ENCODE measurements around the gene DLGAP4. TPM values are rescaled to one million over a fixed set of nuclear protein-coding genes. Genes with fewer than 3 reads are reported as not detected.

The DLGAP4 gene
- total and polyA plus RNA-seq, 8 donors: 15.1 to 92.2 (median 33.5) TPM

DNA sequence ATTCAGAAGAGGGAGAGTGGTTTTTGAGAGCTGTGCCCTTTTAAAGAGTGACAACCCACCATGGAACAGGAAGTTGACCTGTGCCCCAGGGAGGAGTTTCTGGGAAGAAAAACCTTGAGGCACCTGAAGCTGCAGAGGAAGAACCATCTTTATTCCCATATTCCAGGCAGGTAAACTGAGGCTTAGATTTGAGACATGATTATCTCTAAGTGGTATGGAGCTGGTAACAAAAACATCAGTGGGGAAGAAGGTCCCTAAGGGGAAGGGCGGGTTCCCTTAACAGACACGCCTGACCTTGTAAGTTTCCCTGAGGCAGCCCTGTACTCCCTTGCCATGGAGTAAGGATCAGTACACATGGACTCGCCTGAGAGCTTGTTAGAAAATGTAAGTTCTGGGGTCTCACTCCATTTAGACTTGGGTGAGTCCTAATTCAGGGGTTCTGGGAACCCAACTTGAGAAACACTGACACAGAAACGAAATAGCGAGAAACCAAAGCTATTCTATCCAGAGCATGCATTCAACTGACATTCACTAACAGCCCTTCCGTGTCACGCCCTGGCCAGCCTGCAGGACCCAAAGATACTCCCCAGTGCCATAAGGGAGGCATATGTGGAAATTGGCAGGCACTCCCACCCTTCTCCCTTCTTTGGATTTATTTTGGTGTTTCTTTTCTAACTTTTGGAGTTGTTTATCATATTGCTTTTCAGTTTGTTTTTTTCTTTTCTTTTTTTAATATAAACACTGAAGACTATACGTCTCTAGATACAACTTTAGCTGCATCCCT, 90.9 kb downstream of the DLGAP4 start:
- WGBS, 5 donors: 65 to 69% (median 67%) methylated on average over 8 of the region's 8 CpGs
- Histone ChIP-seq H3K27ac (no peak overlapping the region), H3K9me3 (no peaks in the 10 kb centered on the region), H3K36me3 (no peaks in the 10 kb centered on the region), H3K4me3 (no peak overlapping the region), H3K4me1 (no peaks in the 10 kb centered on the region), H3K27me3 (peaks cover 0 to 55% (median 21%) of the 10 kb centered on the region in 3 donors)
- intact Hi-C loops (cut with DNase I; ENCODE audit: low total_unique reads): no loop called here
- TF ChIP-seq, protein P1, sequence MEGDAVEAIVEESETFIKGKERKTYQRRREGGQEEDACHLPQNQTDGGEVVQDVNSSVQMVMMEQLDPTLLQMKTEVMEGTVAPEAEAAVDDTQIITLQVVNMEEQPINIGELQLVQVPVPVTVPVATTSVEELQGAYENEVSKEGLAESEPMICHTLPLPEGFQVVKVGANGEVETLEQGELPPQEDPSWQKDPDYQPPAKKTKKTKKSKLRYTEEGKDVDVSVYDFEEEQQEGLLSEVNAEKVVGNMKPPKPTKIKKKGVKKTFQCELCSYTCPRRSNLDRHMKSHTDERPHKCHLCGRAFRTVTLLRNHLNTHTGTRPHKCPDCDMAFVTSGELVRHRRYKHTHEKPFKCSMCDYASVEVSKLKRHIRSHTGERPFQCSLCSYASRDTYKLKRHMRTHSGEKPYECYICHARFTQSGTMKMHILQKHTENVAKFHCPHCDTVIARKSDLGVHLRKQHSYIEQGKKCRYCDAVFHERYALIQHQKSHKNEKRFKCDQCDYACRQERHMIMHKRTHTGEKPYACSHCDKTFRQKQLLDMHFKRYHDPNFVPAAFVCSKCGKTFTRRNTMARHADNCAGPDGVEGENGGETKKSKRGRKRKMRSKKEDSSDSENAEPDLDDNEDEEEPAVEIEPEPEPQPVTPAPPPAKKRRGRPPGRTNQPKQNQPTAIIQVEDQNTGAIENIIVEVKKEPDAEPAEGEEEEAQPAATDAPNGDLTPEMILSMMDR (IDR thresholded peaks at IDR 0.05): no peak
- no peak for TF ChIP-seq POLR2AphosphoS5 (IDR thresholded peaks at IDR 0.05)
- no peak for TF ChIP-seq POLR2A (IDR thresholded peaks at IDR 0.05)
- no peak for TF ChIP-seq EP300 (IDR thresholded peaks at IDR 0.05)
- DNase-seq: no peak

DNA sequence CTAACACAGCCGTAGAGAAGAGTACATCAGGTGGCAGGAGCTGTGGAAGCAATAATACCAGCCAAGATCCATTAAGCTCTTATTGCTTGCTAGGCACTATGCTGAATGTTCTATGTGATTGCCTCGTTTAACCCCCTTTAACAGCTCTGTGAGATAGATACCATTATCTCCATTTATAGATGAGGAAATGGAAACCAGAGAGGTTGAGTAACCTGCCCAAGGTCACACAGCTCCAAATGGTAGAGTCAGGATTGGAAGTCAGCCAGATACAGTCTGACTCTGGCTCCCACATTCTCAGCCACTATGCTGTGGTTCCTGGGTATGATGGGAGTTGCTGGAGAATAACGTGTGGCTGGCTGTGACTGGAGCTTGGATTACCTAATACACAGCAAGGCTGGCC, 92.4 kb downstream of the DLGAP4 start:
- WGBS, 5 donors: 56 to 80% (median 66%) methylated on average over 2 to 3 of the region's 3 CpGs
- DNase-seq: no peak
- no peaks in the 10 kb centered on the region for H3K4me1 ChIP-seq
- H3K27me3 ChIP-seq: peaks cover 0 to 58% (median 25%) of the 10 kb centered on the region in 3 donors
- intact Hi-C loops (cut with DNase I; ENCODE audit: low total_unique reads): no loop called here
- H3K4me3 ChIP-seq: no peak overlapping the region
- H3K9me3 ChIP-seq: peaks cover 0 to 7% (median 0%) of the 10 kb centered on the region in 4 donors
- no peak overlapping the region for H3K27ac ChIP-seq
- TF ChIP-seq, protein P1 (IDR thresholded peaks at IDR 0.05): no peak
- TF ChIP-seq EP300 (IDR thresholded peaks at IDR 0.05) (no peak), POLR2AphosphoS5 (IDR thresholded peaks at IDR 0.05) (no peak), POLR2A (IDR thresholded peaks at IDR 0.05) (no peak)
- no peaks in the 10 kb centered on the region for H3K36me3 ChIP-seq

DNA sequence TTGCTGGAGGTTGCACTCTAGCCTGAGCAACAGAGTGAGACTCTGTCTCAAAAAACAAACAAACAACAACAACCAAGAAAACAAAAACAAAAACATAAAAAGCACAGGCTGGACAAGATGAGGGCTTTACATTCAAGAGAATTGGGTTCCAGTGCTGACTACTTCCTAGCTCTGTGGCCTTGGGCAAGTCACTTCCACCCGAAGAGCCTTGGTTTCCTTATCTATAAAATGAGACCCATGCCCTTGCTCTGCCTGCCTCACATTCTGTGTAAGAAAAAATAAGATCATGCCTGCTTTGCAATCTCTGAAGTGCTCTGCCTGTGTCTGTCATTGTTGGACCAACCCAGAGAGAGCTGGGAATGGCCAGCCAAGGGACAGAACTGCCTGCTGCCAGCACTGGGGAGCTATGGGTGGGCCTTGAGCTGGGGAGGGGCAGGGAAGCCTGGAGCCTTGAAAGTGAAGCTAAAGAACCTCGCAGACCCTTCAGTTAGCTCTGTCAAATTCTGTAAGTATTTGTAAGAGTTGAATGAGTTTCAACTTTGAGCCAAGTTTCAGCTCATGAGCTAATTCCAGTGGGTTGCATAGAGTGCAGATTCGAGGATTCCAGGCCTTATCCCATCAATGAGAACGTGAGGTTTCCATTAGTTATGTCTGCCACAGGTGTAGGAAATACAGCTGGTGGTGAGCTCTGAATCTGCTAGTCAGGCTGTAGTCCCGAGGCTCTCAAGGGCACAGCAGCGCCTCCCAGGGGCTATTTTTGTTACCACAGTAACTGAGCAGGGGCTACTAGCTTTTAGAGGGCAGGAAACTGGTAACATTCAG, 93.2 kb downstream of the DLGAP4 start:
- DNase-seq: peak; percentile 33 to 53
- H3K27ac ChIP-seq: no peak overlapping the region
- H3K36me3 ChIP-seq: no peaks in the 10 kb centered on the region
- peaks cover 0 to 7% (median 0%) of the 10 kb centered on the region in 4 donors for H3K9me3 ChIP-seq
- WGBS, 5 donors: 27 to 34% (median 31%) methylated on average over 6 of the region's 6 CpGs
- H3K4me3 ChIP-seq: no peak overlapping the region
- no peaks in the 10 kb centered on the region for H3K4me1 ChIP-seq
- H3K27me3 ChIP-seq: peaks cover 0 to 59% (median 25%) of the 10 kb centered on the region in 3 donors
- intact Hi-C loops (cut with DNase I; ENCODE audit: low total_unique reads): no loop called here
- no peak for TF ChIP-seq POLR2A (IDR thresholded peaks at IDR 0.05)

DNA sequence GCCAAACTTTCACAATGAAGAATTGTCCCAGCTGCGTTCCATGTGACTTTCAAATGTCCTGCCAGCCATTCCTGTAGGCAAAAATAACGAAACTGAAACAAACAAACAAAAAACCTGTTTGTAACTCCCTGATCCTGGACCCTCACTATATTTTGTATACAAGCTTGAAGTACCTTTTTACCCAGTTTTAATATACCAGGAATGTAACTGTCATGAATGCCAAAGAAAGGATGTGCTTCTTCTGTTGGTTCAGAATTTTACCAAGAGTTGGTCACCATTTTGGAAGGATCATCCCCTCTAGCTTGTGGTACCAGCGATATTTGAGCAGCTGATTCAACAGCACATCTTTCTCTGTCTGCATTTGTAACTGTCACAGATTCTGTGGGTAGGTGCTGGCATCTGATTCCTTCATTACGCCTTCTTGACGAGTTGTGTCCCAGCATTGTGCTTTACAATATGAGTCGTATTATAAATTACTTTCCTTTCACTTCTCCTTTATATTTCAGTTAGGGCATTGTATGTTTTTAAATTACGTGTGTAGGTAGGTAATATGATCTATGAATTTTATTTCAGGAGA, 93.9 kb downstream of the DLGAP4 start:
- Histone ChIP-seq H3K4me3 (no peak overlapping the region), H3K4me1 (no peaks in the 10 kb centered on the region), H3K27me3 (peaks cover 0 to 54% (median 25%) of the 10 kb centered on the region in 3 donors), H3K27ac (no peak overlapping the region), H3K36me3 (no peaks in the 10 kb centered on the region), H3K9me3 (peaks cover 0 to 7% (median 0%) of the 10 kb centered on the region in 4 donors)
- TF ChIP-seq POLR2AphosphoS5 (IDR thresholded peaks at IDR 0.05) (no peak), EP300 (IDR thresholded peaks at IDR 0.05) (no peak)
- intact Hi-C loops (cut with DNase I; ENCODE audit: low total_unique reads): no loop called here
- DNase-seq: no peak
- 56 to 70% (median 67%) methylated on average over 7 of the region's 7 CpGs for WGBS, 5 donors

Data from stomach (tissue), 9 donors.